ENCODE data around the gene MMAB. TPM values are rescaled to one million over a fixed set of nuclear protein-coding genes. Genes with fewer than 3 reads are reported as not detected.

The MMAB gene
- total RNA-seq, 2 experiments from 2014 or later, result 35.4 to 40.9 TPM

GRCh38 chr12:109558374-109559199 lies 14.7 kb downstream of the MMAB start:
- H3K9me3 Mint-ChIP-seq (ENCODE audit: low read depth), result peaks cover 7% of the 10 kb centered on the region
- DNase-seq, result no peak
- CTCF ChIA-PET, result no interaction called here
- H3K27ac Mint-ChIP-seq, result no peak overlapping the region
- H3K27me3 Mint-ChIP-seq, result no peaks in the 10 kb centered on the region
- H3K4me3 Mint-ChIP-seq, result no peak overlapping the region
- peaks cover 18% of the 10 kb centered on the region for H3K36me3 Mint-ChIP-seq
- H3K4me1 Mint-ChIP-seq, result peaks cover 1% of the 10 kb centered on the region
- ATAC-seq, result no peak

- Mint-ChIP-seq H3K4me3 (no peak overlapping the region), H3K27me3 (no peaks in the 10 kb centered on the region), H3K27ac (no peak overlapping the region), H3K4me1 (peaks cover 1% of the 10 kb centered on the region), H3K9me3 (ENCODE audit: low read depth) (peaks cover 7% of the 10 kb centered on the region), H3K36me3 (peaks cover 14% of the 10 kb centered on the region)
- no peak for ATAC-seq
- CTCF ChIA-PET, result no interaction called here
- DNase-seq, result no peak
Observed at GRCh38 chr12:109557805-109558204, 15.5 kb downstream of the MMAB start.

- H3K4me3 Mint-ChIP-seq, result no peak overlapping the region
- DNase-seq (no peak), ATAC-seq (no peak)
- H3K36me3 Mint-ChIP-seq, result peaks cover 8% of the 10 kb centered on the region
- peaks cover 1% of the 10 kb centered on the region for H3K4me1 Mint-ChIP-seq
- peaks cover 2% of the 10 kb centered on the region for H3K27me3 Mint-ChIP-seq
- CTCF ChIA-PET, result no interaction called here
- peaks cover 7% of the 10 kb centered on the region for H3K9me3 Mint-ChIP-seq (ENCODE audit: low read depth)
- H3K27ac Mint-ChIP-seq, result no peak overlapping the region
Observed at GRCh38 chr12:109557200-109557599, 16.1 kb downstream of the MMAB start.

- H3K27ac Mint-ChIP-seq, result no peak overlapping the region
- no peak overlapping the region for H3K4me3 Mint-ChIP-seq
- H3K36me3 Mint-ChIP-seq, result no peaks in the 10 kb centered on the region
- H3K4me1 Mint-ChIP-seq, result peaks cover 1% of the 10 kb centered on the region
- no peak for ATAC-seq
- peaks cover 2% of the 10 kb centered on the region for H3K27me3 Mint-ChIP-seq
- DNase-seq, result no peak
- H3K9me3 Mint-ChIP-seq (ENCODE audit: low read depth), result no peaks in the 10 kb centered on the region
- CTCF ChIA-PET, result no interaction called here
Observed at GRCh38 chr12:109555431-109556315, 17.6 kb downstream of the MMAB start.

GRCh38 chr12:109554761-109555160 lies 18.5 kb downstream of the MMAB start:
- CTCF ChIA-PET, result interaction anchor here (0.8 kb wide), 1 partner anchor 19 kb away, joined by 3 read pairs; the partner anchor contains the start of genes MMAB and MVK
- no peak for DNase-seq
- Mint-ChIP-seq H3K27ac (no peak overlapping the region), H3K4me3 (no peak overlapping the region), H3K4me1 (peaks cover 1% of the 10 kb centered on the region), H3K9me3 (ENCODE audit: low read depth) (no peaks in the 10 kb centered on the region), H3K27me3 (peaks cover 5% of the 10 kb centered on the region), H3K36me3 (no peaks in the 10 kb centered on the region)
- ATAC-seq, result no peak

GRCh38 chr12:109553906-109554500 lies 19.3 kb downstream of the MMAB start:
- Mint-ChIP-seq H3K36me3 (no peaks in the 10 kb centered on the region), H3K4me1 (peaks cover 5% of the 10 kb centered on the region), H3K27me3 (peaks cover 9% of the 10 kb centered on the region), H3K27ac (no peak overlapping the region), H3K9me3 (ENCODE audit: low read depth) (no peaks in the 10 kb centered on the region), H3K4me3 (no peak overlapping the region)
- ATAC-seq (no peak), DNase-seq (no peak)
- CTCF ChIA-PET, result no interaction called here

- no peak overlapping the region for H3K4me3 Mint-ChIP-seq
- peaks cover 14% of the 10 kb centered on the region for H3K27me3 Mint-ChIP-seq
- CTCF ChIA-PET, result interaction anchor here (1.3 kb wide), 2 partner anchors 23 to 29 kb away, joined by 3 read pairs; no protein-coding TSS in a partner anchor
- DNase-seq, result no peak
- H3K9me3 Mint-ChIP-seq (ENCODE audit: low read depth), result no peaks in the 10 kb centered on the region
- H3K4me1 Mint-ChIP-seq, result peaks cover 3% of the 10 kb centered on the region
- H3K27ac Mint-ChIP-seq, result no peak overlapping the region
- no peaks in the 10 kb centered on the region for H3K36me3 Mint-ChIP-seq
- ATAC-seq, result no peak
Observed at GRCh38 chr12:109553483-109553882, 19.8 kb downstream of the MMAB start.

GRCh38 chr12:109552971-109553370 lies 20.3 kb downstream of the MMAB start:
- Mint-ChIP-seq H3K4me3 (no peak overlapping the region), H3K27ac (no peak overlapping the region), H3K9me3 (ENCODE audit: low read depth) (no peaks in the 10 kb centered on the region), H3K27me3 (peaks cover 19% of the 10 kb centered on the region), H3K4me1 (peaks cover 3% of the 10 kb centered on the region), H3K36me3 (no peaks in the 10 kb centered on the region)
- ATAC-seq (no peak), DNase-seq (no peak)
- CTCF ChIA-PET, result interaction anchor here (1.0 to 2.2 kb wide), 4 partner anchors 10 to 223 kb away, joined by 3 to 5 read pairs (median 3); no protein-coding TSS in a partner anchor

GRCh38 chr12:109551108-109551507 lies 22.2 kb downstream of the MMAB start:
- CTCF ChIA-PET, result interaction anchor here (1.9 to 2.2 kb wide), 2 partner anchors 46 to 224 kb away, joined by 5 read pairs; no protein-coding TSS in a partner anchor
- no peak overlapping the region for H3K4me3 Mint-ChIP-seq
- peaks cover 3% of the 10 kb centered on the region for H3K4me1 Mint-ChIP-seq
- H3K27me3 Mint-ChIP-seq, result peaks cover 32% of the 10 kb centered on the region
- DNase-seq (no peak), ATAC-seq (no peak)
- H3K36me3 Mint-ChIP-seq, result no peaks in the 10 kb centered on the region
- H3K9me3 Mint-ChIP-seq (ENCODE audit: low read depth), result no peaks in the 10 kb centered on the region
- H3K27ac Mint-ChIP-seq, result no peak overlapping the region

- Mint-ChIP-seq H3K27ac (no peak overlapping the region), H3K9me3 (ENCODE audit: low read depth) (no peaks in the 10 kb centered on the region), H3K36me3 (no peaks in the 10 kb centered on the region), H3K4me3 (no peak overlapping the region), H3K27me3 (peaks cover 32% of the 10 kb centered on the region), H3K4me1 (peaks cover 5% of the 10 kb centered on the region)
- ATAC-seq, result no peak
- CTCF ChIA-PET, result interaction anchor here (1.9 kb wide), 1 partner anchor 47 kb away, joined by 5 read pairs; no protein-coding TSS in a partner anchor
- no peak for DNase-seq
Observed at GRCh38 chr12:109550281-109550680, 23.0 kb downstream of the MMAB start.

GRCh38 chr12:109549613-109550270 lies 23.6 kb downstream of the MMAB start:
- Mint-ChIP-seq H3K36me3 (no peaks in the 10 kb centered on the region), H3K4me3 (no peak overlapping the region), H3K4me1 (peaks cover 10% of the 10 kb centered on the region), H3K27me3 (peaks cover 32% of the 10 kb centered on the region), H3K9me3 (ENCODE audit: low read depth) (no peaks in the 10 kb centered on the region), H3K27ac (no peak overlapping the region)
- no peak for DNase-seq
- CTCF ChIA-PET, result no interaction called here
- ATAC-seq, result no peak

- Mint-ChIP-seq H3K4me1 (peaks cover 12% of the 10 kb centered on the region), H3K36me3 (no peaks in the 10 kb centered on the region), H3K27ac (no peak overlapping the region), H3K4me3 (no peak overlapping the region), H3K9me3 (ENCODE audit: low read depth) (no peaks in the 10 kb centered on the region), H3K27me3 (peaks cover 32% of the 10 kb centered on the region)
- ATAC-seq (no peak), DNase-seq (no peak)
- CTCF ChIA-PET, result interaction anchor here (1.7 kb wide), 1 partner anchor 49 kb away, joined by 5 read pairs; no protein-coding TSS in a partner anchor
Observed at GRCh38 chr12:109548258-109548657, 25.0 kb downstream of the MMAB start.

GRCh38 chr12:109547286-109547685 lies 26.0 kb downstream of the MMAB start:
- DNase-seq (no peak), ATAC-seq (no peak)
- Mint-ChIP-seq H3K4me3 (no peak overlapping the region), H3K4me1 (peaks cover 12% of the 10 kb centered on the region), H3K36me3 (no peaks in the 10 kb centered on the region), H3K27me3 (peaks cover 30% of the 10 kb centered on the region), H3K9me3 (ENCODE audit: low read depth) (no peaks in the 10 kb centered on the region), H3K27ac (no peak overlapping the region)
- CTCF ChIA-PET, result interaction anchor here (1.7 kb wide), 1 partner anchor 50 kb away, joined by 5 read pairs; no protein-coding TSS in a partner anchor

All from activated CD8-positive, alpha-beta memory T cell treated with anti-CD3 and anti-CD28 coated beads, Interleukin-2, amount 10 ng/mL, durations not matched to agents 7 days and 5 days (primary cell).